GM12891 (cell line): ENCODE measurements around the gene ARHGEF19.

ENCODE experiments used
- POLR2A ChIP-seq: IDR thresholded peaks from 2 replicates; pipeline ENCODE4 v1.6.1; 2011; ENCODE audit warnings: low read depth, low read length, control low read depth
- POLR2AphosphoS5 ChIP-seq: IDR thresholded peaks from 2 replicates; pipeline ENCODE4 v1.6.1; 2011; ENCODE audit warnings: low read depth, low read length, control low read depth
- POU2F2 ChIP-seq: IDR thresholded peaks from 2 replicates; pipeline ENCODE4 v1.6.1; 2011; ENCODE audit warnings: low read depth, mild to moderate bottlenecking, control low read depth, low read length, moderate library complexity
- SPI1 ChIP-seq: IDR thresholded peaks from 2 replicates; pipeline ENCODE4 v1.6.1; 2011; ENCODE audit warnings: low read depth, low read length, control low read depth
- TAF1 ChIP-seq: IDR thresholded peaks from 2 replicates; pipeline ENCODE4 v1.6.1; 2011; ENCODE audit warnings: low read depth, low read length, control low read depth

DNA sequence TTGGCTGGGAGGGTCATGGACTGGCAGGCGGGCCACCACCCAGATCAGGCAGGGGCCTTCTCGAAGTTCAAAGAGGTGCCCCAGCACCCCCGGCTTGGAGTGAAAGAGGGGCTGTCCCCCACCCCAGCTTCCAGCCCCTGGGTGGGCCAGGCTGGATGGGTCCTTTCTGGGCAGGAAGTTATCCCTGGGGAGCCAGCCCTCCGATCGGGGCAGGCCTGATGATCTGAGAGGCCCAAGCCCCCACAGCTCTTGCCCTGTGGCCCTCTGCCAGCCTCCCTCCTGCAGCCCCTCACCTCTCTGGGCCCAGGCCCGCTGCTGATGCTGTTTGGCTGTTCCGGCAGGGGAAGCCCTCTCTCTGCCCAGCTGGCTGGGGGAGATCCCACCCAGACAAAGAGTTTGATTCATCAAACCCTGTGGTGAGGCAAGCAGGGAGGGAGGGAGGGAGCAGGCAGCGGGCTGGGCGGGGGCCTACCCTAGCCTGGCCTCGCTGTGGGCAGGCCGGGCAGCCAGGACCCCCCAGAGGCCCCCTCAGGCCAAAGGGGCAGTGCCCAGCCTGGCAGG lies 2.5 kb downstream of the ARHGEF19 start:
- TF ChIP-seq POLR2A (no peak), POLR2AphosphoS5 (no peak), TAF1 (no peak), POU2F2 (no peak), SPI1 (no peak)
